GM12878 (cell line): Measurements from ENCODE around the gene HSBP1L1.

ENCODE experiments used
- MAX ChIP-seq: IDR thresholded peaks from 2 replicates; pipeline ENCODE4 v1.6.1; 2012; ENCODE audit warnings: low read depth, low read length, improper control_type of control experiment
- NR2C2 ChIP-seq: IDR thresholded peaks from 2 replicates; pipeline ENCODE4 v1.6.1; 2011; ENCODE audit warnings: borderline replicate concordance, low read depth; ENCODE audit not compliant: control insufficient read depth, insufficient read length
- SIN3A ChIP-seq: IDR thresholded peaks from 2 replicates; pipeline ENCODE4 v1.6.1; 2012; ENCODE audit warnings: low read depth, low read length, improper control_type of control experiment
- SUPT20H ChIP-seq: IDR thresholded peaks from 2 replicates; pipeline ENCODE4 v1.6.1; 2011; ENCODE audit warnings: low read depth, mild to moderate bottlenecking, low read length, moderate library complexity, borderline replicate concordance; ENCODE audit not compliant: control insufficient read depth

- TF ChIP-seq SIN3A: no peak
- TF ChIP-seq MAX: no peak
- TF ChIP-seq SUPT20H: no peak
- TF ChIP-seq NR2C2: no peak
Measured at GRCh38 chr18:79952996-79953559, 11.4 kb upstream of the HSBP1L1 start.
